Osteocyte (in vitro differentiated cells): ENCODE measurements around the gene CRACDL. TPM values are rescaled to one million over a fixed set of nuclear protein-coding genes. Genes with fewer than 3 reads are reported as not detected.

ENCODE experiments used
- DNase-seq: peaks from one replicate; pipeline ENCODE4 v3.0.0; 2021; ENCODE audit warnings: mixed read lengths; ENCODE audit not compliant: unreplicated experiment; ENCODE audit errors: extremely low spot score
- H3K27ac Mint-ChIP-seq: one replicate; pipeline ENCODE4 v1.8.0; 2021; ENCODE audit warnings: mild to moderate bottlenecking, mixed read lengths; ENCODE audit not compliant: unreplicated experiment
- H3K27me3 Mint-ChIP-seq: one replicate; pipeline ENCODE4 v1.8.0; 2021; ENCODE audit warnings: mixed read lengths; ENCODE audit not compliant: unreplicated experiment
- H3K36me3 Mint-ChIP-seq: one replicate; pipeline ENCODE4 v1.8.0; 2021; ENCODE audit warnings: mixed read lengths; ENCODE audit not compliant: unreplicated experiment
- H3K4me1 Mint-ChIP-seq: one replicate; pipeline ENCODE4 v1.8.0; 2021; ENCODE audit warnings: mixed read lengths; ENCODE audit not compliant: unreplicated experiment
- H3K4me3 Mint-ChIP-seq: one replicate; pipeline ENCODE4 v1.8.0; 2021; ENCODE audit warnings: mild to moderate bottlenecking, moderate library complexity, mixed read lengths; ENCODE audit not compliant: unreplicated experiment
- H3K9me3 Mint-ChIP-seq: one replicate; pipeline ENCODE4 v1.8.0; 2021; ENCODE audit warnings: mixed read lengths; ENCODE audit not compliant: unreplicated experiment
- long read RNA-seq: library from polyadenylated mRNA; unstranded; transcript quantifications from one replicate; pipeline ENCODE4 v2.0.0, GENCODE V29; 2021
- total RNA-seq: library from RNA; stranded (reverse); gene quantifications from 2 replicates; pipeline ENCODE4 v1.2.1, GENCODE V29; 2021
- TF ChIP-seq, protein P1 (sequence below): fragments of 200-600 bp; sonication (generic); IDR thresholded peaks from 2 replicates; pipeline ENCODE4 v1.5.0; 2021; ENCODE audit warnings: antibody characterized with exemption, mild to moderate bottlenecking, moderate library complexity

Gene CRACDL, protein sequence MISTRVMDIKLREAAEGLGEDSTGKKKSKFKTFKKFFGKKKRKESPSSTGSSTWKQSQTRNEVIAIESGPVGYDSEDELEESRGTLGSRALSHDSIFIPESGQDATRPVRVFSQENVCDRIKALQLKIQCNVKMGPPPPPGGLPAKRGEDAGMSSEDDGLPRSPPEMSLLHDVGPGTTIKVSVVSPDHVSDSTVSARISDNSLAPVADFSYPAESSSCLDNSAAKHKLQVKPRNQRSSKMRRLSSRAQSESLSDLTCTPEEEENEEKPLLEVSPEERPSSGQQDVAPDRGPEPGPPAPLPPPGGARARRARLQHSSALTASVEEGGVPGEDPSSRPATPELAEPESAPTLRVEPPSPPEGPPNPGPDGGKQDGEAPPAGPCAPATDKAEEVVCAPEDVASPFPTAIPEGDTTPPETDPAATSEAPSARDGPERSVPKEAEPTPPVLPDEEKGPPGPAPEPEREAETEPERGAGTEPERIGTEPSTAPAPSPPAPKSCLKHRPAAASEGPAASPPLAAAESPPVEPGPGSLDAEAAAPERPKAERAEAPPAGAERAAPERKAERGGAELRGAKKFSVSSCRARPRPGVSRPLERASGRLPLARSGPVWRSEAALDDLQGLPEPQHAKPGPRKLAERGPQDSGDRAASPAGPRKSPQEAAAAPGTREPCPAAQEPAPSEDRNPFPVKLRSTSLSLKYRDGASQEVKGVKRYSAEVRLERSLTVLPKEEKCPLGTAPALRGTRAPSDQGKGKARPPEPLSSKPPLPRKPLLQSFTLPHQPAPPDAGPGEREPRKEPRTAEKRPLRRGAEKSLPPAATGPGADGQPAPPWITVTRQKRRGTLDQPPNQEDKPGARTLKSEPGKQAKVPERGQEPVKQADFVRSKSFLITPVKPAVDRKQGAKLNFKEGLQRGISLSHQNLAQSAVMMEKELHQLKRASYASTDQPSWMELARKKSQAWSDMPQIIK
- total RNA-seq: 0.57 and 1.3 TPM in 2 replicates
- long read RNA-seq: 0 reads

DNA sequence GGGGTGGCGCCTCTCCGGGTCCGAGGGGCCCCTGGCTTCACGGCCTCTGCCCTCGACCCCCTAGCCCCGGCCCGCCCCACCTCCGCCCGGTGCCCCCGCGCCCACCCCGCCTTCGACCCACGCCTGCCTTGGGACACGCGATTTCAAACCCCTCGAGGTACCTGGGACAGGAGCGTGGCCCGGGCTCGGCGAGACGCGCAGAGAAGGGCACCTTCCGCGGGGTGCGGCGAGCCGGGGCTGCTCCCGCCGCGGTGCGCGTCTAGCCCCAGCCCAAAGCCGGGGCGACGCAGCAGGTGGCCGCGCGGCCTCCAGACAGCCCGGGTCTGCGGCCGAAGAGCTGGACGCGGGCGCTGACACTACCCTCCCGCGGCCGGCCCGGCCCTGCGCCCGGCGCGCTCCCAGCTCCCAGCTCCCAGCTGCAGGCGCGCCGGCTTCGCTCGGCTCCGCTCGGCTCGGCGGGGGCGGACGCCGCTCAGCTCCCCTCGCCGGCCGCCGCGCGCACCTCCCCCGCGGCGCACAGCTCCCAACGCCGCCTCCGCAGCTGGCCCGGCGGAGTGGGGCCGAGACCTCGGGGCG, at the start of gene CRACDL:
Gene CRACDL, minus strand, starts transcription at position 449 of the 576 bp plus-strand sequence. CDS start 89,425 bp downstream, outside the sequence.
- Mint-ChIP-seq H3K27me3 (peaks cover 62% of the 10 kb centered on the region), H3K4me1 (peaks cover 7% of the 10 kb centered on the region), H3K27ac (no peak within 1 kb of the TSS), H3K4me3 (peak within 1 kb of the TSS; percentile 63), H3K9me3 (no peaks in the 10 kb centered on the region), H3K36me3 (no peaks in the 10 kb centered on the region)
- TF ChIP-seq, protein P1, sequence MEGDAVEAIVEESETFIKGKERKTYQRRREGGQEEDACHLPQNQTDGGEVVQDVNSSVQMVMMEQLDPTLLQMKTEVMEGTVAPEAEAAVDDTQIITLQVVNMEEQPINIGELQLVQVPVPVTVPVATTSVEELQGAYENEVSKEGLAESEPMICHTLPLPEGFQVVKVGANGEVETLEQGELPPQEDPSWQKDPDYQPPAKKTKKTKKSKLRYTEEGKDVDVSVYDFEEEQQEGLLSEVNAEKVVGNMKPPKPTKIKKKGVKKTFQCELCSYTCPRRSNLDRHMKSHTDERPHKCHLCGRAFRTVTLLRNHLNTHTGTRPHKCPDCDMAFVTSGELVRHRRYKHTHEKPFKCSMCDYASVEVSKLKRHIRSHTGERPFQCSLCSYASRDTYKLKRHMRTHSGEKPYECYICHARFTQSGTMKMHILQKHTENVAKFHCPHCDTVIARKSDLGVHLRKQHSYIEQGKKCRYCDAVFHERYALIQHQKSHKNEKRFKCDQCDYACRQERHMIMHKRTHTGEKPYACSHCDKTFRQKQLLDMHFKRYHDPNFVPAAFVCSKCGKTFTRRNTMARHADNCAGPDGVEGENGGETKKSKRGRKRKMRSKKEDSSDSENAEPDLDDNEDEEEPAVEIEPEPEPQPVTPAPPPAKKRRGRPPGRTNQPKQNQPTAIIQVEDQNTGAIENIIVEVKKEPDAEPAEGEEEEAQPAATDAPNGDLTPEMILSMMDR: no peak
- no peak for DNase-seq

DNA sequence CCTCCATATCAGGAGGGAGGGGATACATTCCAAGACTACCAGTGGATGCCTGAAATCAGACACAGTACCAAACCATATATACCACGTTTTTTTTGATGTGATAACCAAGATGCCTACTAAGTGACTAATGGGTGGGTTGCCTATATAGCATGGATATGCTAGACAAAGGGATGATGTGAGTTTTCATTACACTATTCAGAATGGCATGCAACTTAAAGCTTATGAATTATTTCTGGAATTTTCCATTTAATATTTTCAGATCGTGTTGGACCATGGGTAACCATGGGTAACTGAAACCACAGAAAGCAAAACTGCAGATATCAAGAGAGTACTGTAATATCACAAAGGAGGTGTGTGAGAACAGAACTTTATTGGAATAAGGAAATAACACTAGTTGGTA, 39.6 kb upstream of the CRACDL start:
- H3K4me3 Mint-ChIP-seq: no peak overlapping the region
- TF ChIP-seq, protein P1: no peak
- no peak overlapping the region for H3K27ac Mint-ChIP-seq
- H3K27me3 Mint-ChIP-seq: peaks cover 15% of the 10 kb centered on the region
- H3K4me1 Mint-ChIP-seq: no peaks in the 10 kb centered on the region
- no peaks in the 10 kb centered on the region for H3K36me3 Mint-ChIP-seq
- DNase-seq: no peak
- H3K9me3 Mint-ChIP-seq: peaks cover 40% of the 10 kb centered on the region

DNA sequence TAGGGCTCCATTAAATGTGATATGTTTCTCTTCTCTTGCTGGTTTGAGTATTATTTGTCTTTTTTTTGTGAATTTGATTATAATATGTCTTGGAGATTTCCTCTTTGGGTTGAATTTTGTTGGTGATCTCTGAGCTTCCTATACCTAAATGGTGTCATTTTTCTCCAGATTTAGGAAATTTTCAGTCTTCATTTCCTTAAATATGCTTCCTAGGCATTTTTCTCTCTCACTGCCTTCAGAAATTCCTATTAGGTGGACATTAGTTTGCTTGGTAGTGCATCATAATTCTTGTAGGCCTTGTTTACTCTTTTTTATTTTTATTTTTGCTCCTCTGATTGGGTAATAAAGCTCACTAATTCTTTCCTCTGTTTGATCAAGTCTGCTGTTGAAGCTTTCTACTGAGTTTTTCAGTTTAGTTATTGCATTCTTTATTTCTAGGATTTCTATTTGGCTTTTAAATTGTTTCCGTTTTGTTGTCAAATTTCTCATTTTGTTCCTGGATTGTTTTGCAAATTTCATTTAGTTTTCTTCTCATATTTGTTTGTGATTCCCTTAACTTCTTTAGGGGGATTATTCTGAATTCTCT, 36.6 kb upstream of the CRACDL start:
- DNase-seq: no peak
- H3K4me3 Mint-ChIP-seq: no peak overlapping the region
- no peaks in the 10 kb centered on the region for H3K4me1 Mint-ChIP-seq
- TF ChIP-seq, protein P1: no peak
- peaks cover 55% of the 10 kb centered on the region for H3K9me3 Mint-ChIP-seq
- H3K27me3 Mint-ChIP-seq: peaks cover 13% of the 10 kb centered on the region
- H3K27ac Mint-ChIP-seq: no peak overlapping the region
- no peaks in the 10 kb centered on the region for H3K36me3 Mint-ChIP-seq

GRCh38 chr2:98959810-98960507, 23.9 kb upstream of the CRACDL start:
- Mint-ChIP-seq H3K36me3 (no peaks in the 10 kb centered on the region), H3K4me1 (no peaks in the 10 kb centered on the region), H3K27ac (no peak overlapping the region), H3K4me3 (no peak overlapping the region), H3K9me3 (peaks cover 12% of the 10 kb centered on the region), H3K27me3 (peaks cover 37% of the 10 kb centered on the region)
- TF ChIP-seq, protein P1: no peak
- DNase-seq: no peak
